Esophagus squamous epithelium (tissue), 4 donors: Measurements from ENCODE around the gene SLC35F3.

Experiments used
- CTCF ChIP-seq, 6 experiments: fragments of 450-650 bp in 4 of 6; fragments of 200-600 bp in 2 of 6; sonication (generic) in 2 of 6; IDR thresholded peaks; one replicate each; pipeline ENCODE4 v1.5.1; 2016 to 2019; ENCODE audit warnings: antibody characterized with exemption in 6 of 6, mild to moderate bottlenecking in 4 of 6, moderate library complexity in 4 of 6
- POLR2A ChIP-seq, 4 donors: fragments of 450-650 bp; IDR thresholded peaks; one replicate each; pipeline ENCODE4 v1.6.1; 2017; ENCODE audit warnings: antibody characterized with exemption in 4 of 4, mild to moderate bottlenecking in 4 of 4, moderate library complexity in 3 of 4

- TF ChIP-seq CTCF (IDR thresholded peaks at IDR 0.05) (no peak), POLR2A (IDR thresholded peaks at IDR 0.05) (no peak)
These were observed 40.5 kb upstream of the SLC35F3 start for GRCh38 chr1:233863901-233864545.
